ENCODE measurements around the gene DEGS1. TPM values are rescaled to one million over a fixed set of nuclear protein-coding genes. Genes with fewer than 3 reads are reported as not detected.
A peak's percentile ranks its signal among the peaks of the same experiment; 100 is the strongest.
"Not testable (repeated sequence)": the region's sequence is repeated elsewhere in the genome, so short reads cannot be mapped to it uniquely, and the experiment has no call there.

Gene DEGS1
- total RNA-seq, 1 experiment from 2014 or later: 59.8 TPM

- Histone ChIP-seq H3T11ph (ENCODE audit: low read length) (no peak overlapping the region), H3K4me2 (ENCODE audit: insufficient read depth, insufficient read length, low read length) (no peak overlapping the region), H3K56ac (ENCODE audit: insufficient read length, low read depth, low read length) (no peak overlapping the region), H3K9ac (ENCODE audit: extremely low read depth, insufficient read length, low read length) (no peak overlapping the region), H3K18ac (ENCODE audit: insufficient read length, low read depth, low read length) (no peak overlapping the region), H2BK20ac (ENCODE audit: low read depth, low read length, poor library complexity, severe bottlenecking) (no peak overlapping the region), H2BK15ac (ENCODE audit: low read depth, low read length) (no peak overlapping the region), H3K79me2 (ENCODE audit: insufficient read depth, low read length) (no peaks in the 10 kb centered on the region), H3K4ac (ENCODE audit: low read depth, low read length) (no peak overlapping the region), H3K23me2 (ENCODE audit: insufficient read length, low read depth, low read length, poor library complexity, severe bottlenecking) (no peaks in the 10 kb centered on the region), H2AFZ (ENCODE audit: low read length) (no peak overlapping the region), H3K79me1 (ENCODE audit: insufficient read depth, low read depth, low read length, poor library complexity, severe bottlenecking) (no peaks in the 10 kb centered on the region), H2BK120ac (ENCODE audit: low read depth, low read length, poor library complexity, severe bottlenecking) (no peak overlapping the region), H4K8ac (replicated peaks; ENCODE audit: insufficient read length, low read depth, low read length) (no peak overlapping the region), H4K91ac (ENCODE audit: insufficient read length, low read depth, low read length) (no peak overlapping the region), H3K23ac (ENCODE audit: insufficient read length, low read depth, low read length) (no peak overlapping the region), H4K5ac (ENCODE audit: insufficient read length, low read depth, low read length) (no peak overlapping the region), H4K20me1 (ENCODE audit: control insufficient read depth, insufficient read depth, insufficient read length) (no peaks in the 10 kb centered on the region), H3K27me3 (ENCODE audit: insufficient read depth, low read length) (no peaks in the 10 kb centered on the region), H3K14ac (ENCODE audit: insufficient read depth, low read length) (no peak overlapping the region), H3K9me3 (ENCODE audit: control insufficient read depth, low read depth, low read length) (no peaks in the 10 kb centered on the region), H2BK5ac (ENCODE audit: insufficient read length, low read length) (no peak overlapping the region), H3K27ac (ENCODE audit: insufficient read length, low read depth, low read length) (no peak overlapping the region), H2AK5ac (ENCODE audit: insufficient read length, low read length) (no peak overlapping the region), H2BK12ac (ENCODE audit: insufficient read length, low read depth, low read length) (no peak overlapping the region), H3K4me1 (ENCODE audit: insufficient read depth, low read length) (peaks cover 3% of the 10 kb centered on the region; the same call in 1 of the 2 replicates)
- Mint-ChIP-seq H3K4me3 (no peak overlapping the region), H3K27me3 (ENCODE audit: low read depth) (no peaks in the 10 kb centered on the region), H3K4me1 (peaks cover 20 to 35% of the 10 kb centered on the region in 2 experiments), H3K9me3 (no peaks in the 10 kb centered on the region), H3K27ac (peak overlapping the region; percentile 41 to 72 (median 45); a peak in 3 of 7 replicates), H3K36me3 (ENCODE audit: insufficient read depth in 1 of 3, low read depth in 3 of 3) (no peaks in the 10 kb centered on the region)
- no peak for DNase-seq
- WGBS (ENCODE audit: extremely low coverage, insufficient read length, low lambda C conversion rate): no CpG with 5 or more reads among the region's 4 CpGs
- TF ChIP-seq CTCF (conservative IDR thresholded peaks at IDR 0.05): no peak
These were observed 22.4 kb downstream of the DEGS1 start for GRCh38 chr1:224205438-224205840.

- H2AK5ac ChIP-seq (ENCODE audit: insufficient read length, low read length); H3K4ac ChIP-seq (ENCODE audit: low read depth, low read length); H3K56ac ChIP-seq (ENCODE audit: insufficient read length, low read depth, low read length); H3K27ac ChIP-seq (ENCODE audit: insufficient read length, low read depth, low read length); H3K9me3 ChIP-seq (ENCODE audit: control insufficient read depth, low read depth, low read length); H3K36me3 Mint-ChIP-seq (ENCODE audit: insufficient read depth in 1 of 3, low read depth in 3 of 3); H3K9ac ChIP-seq (ENCODE audit: extremely low read depth, insufficient read length, low read length); H3K27me3 ChIP-seq (ENCODE audit: insufficient read depth, low read length); H3K4me1 ChIP-seq (ENCODE audit: insufficient read depth, low read length); H2BK15ac ChIP-seq (ENCODE audit: low read depth, low read length); H3K79me1 ChIP-seq (ENCODE audit: insufficient read depth, low read depth, low read length, poor library complexity, severe bottlenecking); H3K23ac ChIP-seq (ENCODE audit: insufficient read length, low read depth, low read length); H4K91ac ChIP-seq (ENCODE audit: insufficient read length, low read depth, low read length); H3K27me3 Mint-ChIP-seq (ENCODE audit: low read depth); H2BK120ac ChIP-seq (ENCODE audit: low read depth, low read length, poor library complexity, severe bottlenecking); H3K23me2 ChIP-seq (ENCODE audit: insufficient read length, low read depth, low read length, poor library complexity, severe bottlenecking); H4K8ac ChIP-seq (replicated peaks; ENCODE audit: insufficient read length, low read depth, low read length); H4K20me1 ChIP-seq (ENCODE audit: control insufficient read depth, insufficient read depth, insufficient read length); H2BK20ac ChIP-seq (ENCODE audit: low read depth, low read length, poor library complexity, severe bottlenecking); H3K18ac ChIP-seq (ENCODE audit: insufficient read length, low read depth, low read length); H3K14ac ChIP-seq (ENCODE audit: insufficient read depth, low read length); H3K4me3 Mint-ChIP-seq; H3K4me2 ChIP-seq (ENCODE audit: insufficient read depth, insufficient read length, low read length); H2BK5ac ChIP-seq (ENCODE audit: insufficient read length, low read length); H2BK12ac ChIP-seq (ENCODE audit: insufficient read length, low read depth, low read length); DNase-seq; H4K5ac ChIP-seq (ENCODE audit: insufficient read length, low read depth, low read length); H3T11ph ChIP-seq (ENCODE audit: low read length); H2AFZ ChIP-seq (ENCODE audit: low read length); H3K9me3 Mint-ChIP-seq; H3K79me2 ChIP-seq (ENCODE audit: insufficient read depth, low read length): not testable (repeated sequence)
- H3K27ac Mint-ChIP-seq: peak overlapping the region in 2 of 3 experiments; percentile 41 to 45; a peak in 2 of 7 replicates
- H3K4me1 Mint-ChIP-seq: peaks cover 20 to 35% of the 10 kb centered on the region in 2 experiments
- no CpG with 5 or more reads among the region's 10 CpGs for WGBS (ENCODE audit: extremely low coverage, insufficient read length, low lambda C conversion rate)
These were observed 23.0 kb downstream of the DEGS1 start for GRCh38 chr1:224205931-224206538.
